Suppressor macrophage (primary cell): ENCODE measurements around the gene ATL3.
A peak's percentile ranks its signal among the peaks of the same experiment; 100 is the strongest.
"Not testable (repeated sequence)": the region's sequence is repeated elsewhere in the genome, so short reads cannot be mapped to it uniquely, and the experiment has no call there.

Source experiments
- DNase-seq, 4 experiments: peaks; one replicate each; pipeline ENCODE4 v3.0.0-alpha.2; 2020 to 2022

ATL3 gene

GRCh38 chr11:63619967-63620366, 51.2 kb downstream of the ATL3 start:
- DNase-seq, result no peak

- peak in 2 of 4 experiments; percentile 54 to 63 for DNase-seq
Measured at GRCh38 chr11:63617686-63618085, 53.5 kb downstream of the ATL3 start.

- DNase-seq, result no peak
Measured at GRCh38 chr11:63616953-63617352, 54.2 kb downstream of the ATL3 start.

- peak; percentile 23 to 72 (median 44) for DNase-seq
Measured at GRCh38 chr11:63614136-63614671, 57.0 kb downstream of the ATL3 start, which contains the start of gene PLAAT3. PLAAT3 (minus strand) TSS chr11:63614433; CDS start chr11:63614014, 419 bp downstream.

- DNase-seq, result no peak
Measured at GRCh38 chr11:63613517-63614135, 57.5 kb downstream of the ATL3 start.

GRCh38 chr11:63612181-63612580, 59.0 kb downstream of the ATL3 start:
- DNase-seq, result no peak

- DNase-seq, result no peak
Measured at GRCh38 chr11:63611395-63611747, 59.8 kb downstream of the ATL3 start.

GRCh38 chr11:63610604-63611394, 60.4 kb downstream of the ATL3 start:
- peak; percentile 19 to 51 (median 32) for DNase-seq

- no peak for DNase-seq
Measured at GRCh38 chr11:63609971-63610580, 61.1 kb downstream of the ATL3 start.

- DNase-seq, result no peak
Measured at GRCh38 chr11:63609536-63609935, 61.6 kb downstream of the ATL3 start.

GRCh38 chr11:63608353-63609345, 62.5 kb downstream of the ATL3 start:
- no peak for DNase-seq

- peak; percentile 68 to 84 (median 81) for DNase-seq
Measured at GRCh38 chr11:63603180-63603518, 68.0 kb downstream of the ATL3 start.

GRCh38 chr11:63602290-63603179, 68.6 kb downstream of the ATL3 start:
- not testable (repeated sequence) for DNase-seq

GRCh38 chr11:63599211-63600122, 71.7 kb downstream of the ATL3 start:
- no peak for DNase-seq

- DNase-seq, result no peak
Measured at GRCh38 chr11:63598556-63598955, 72.6 kb downstream of the ATL3 start.

GRCh38 chr11:63595296-63595695, 75.9 kb downstream of the ATL3 start:
- peak; percentile 26 to 59 (median 49) for DNase-seq

GRCh38 chr11:63592975-63593395, 78.2 kb downstream of the ATL3 start:
- peak; percentile 51 to 73 (median 64) for DNase-seq

- DNase-seq, result no peak
Measured at GRCh38 chr11:63590024-63590788, 81.0 kb downstream of the ATL3 start.

- no peak for DNase-seq
Measured at GRCh38 chr11:63589000-63589399, 82.2 kb downstream of the ATL3 start.
